Activated CD4-positive, alpha-beta T cell treated with anti-CD3 and anti-CD28 coated beads for 24 hours (primary cell): Measurements from ENCODE around the gene HLCS.
A peak's percentile ranks its signal among the peaks of the same experiment; 100 is the strongest.

Source experiments
- DNase-seq, 2 donors: peaks; one replicate each; pipeline ENCODE4 v3.0.0-alpha.2; 2020; ENCODE audit warnings: low read depth in 2 of 2

The HLCS gene

GRCh38 chr21:36915014-36915695 is 51.3 kb downstream of the HLCS start:
- no peak for DNase-seq

DNA sequence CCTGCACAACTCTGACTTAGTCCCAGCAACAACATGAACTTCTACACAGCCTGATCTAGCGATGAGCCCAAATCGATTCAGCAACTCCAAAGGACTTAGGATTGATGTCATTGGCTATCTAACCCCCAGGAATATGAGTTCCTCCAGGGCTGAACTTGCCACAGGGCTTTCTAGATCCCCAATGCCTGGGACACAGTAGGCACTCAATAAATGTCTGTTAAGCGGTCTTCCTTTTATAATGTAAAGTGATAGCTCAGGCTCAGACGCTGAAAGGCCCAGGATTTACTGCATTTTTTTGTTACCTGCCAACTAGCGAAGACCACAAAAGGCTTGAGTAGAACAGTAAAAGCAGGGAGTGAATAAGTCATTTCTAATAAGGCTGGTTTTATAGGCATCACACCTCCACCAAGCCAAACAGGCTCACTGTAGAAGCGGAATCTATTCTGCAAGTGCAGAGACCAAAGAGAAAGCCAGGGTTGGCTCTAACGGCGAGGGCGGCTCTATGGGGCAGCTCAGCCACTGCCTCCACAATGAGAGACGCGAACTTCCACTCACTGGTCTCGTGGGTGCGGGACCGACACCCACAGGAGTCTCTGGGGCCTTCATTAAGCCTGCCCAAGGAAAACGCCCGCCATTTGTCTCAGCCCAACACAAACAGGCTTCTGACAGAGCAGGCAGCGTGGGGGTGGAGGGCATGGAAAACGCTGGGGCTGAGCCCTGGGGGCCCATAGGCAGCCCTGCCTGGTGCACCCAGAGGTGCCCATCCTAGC is 52.0 kb downstream of the HLCS start:
- DNase-seq: no peak

DNA sequence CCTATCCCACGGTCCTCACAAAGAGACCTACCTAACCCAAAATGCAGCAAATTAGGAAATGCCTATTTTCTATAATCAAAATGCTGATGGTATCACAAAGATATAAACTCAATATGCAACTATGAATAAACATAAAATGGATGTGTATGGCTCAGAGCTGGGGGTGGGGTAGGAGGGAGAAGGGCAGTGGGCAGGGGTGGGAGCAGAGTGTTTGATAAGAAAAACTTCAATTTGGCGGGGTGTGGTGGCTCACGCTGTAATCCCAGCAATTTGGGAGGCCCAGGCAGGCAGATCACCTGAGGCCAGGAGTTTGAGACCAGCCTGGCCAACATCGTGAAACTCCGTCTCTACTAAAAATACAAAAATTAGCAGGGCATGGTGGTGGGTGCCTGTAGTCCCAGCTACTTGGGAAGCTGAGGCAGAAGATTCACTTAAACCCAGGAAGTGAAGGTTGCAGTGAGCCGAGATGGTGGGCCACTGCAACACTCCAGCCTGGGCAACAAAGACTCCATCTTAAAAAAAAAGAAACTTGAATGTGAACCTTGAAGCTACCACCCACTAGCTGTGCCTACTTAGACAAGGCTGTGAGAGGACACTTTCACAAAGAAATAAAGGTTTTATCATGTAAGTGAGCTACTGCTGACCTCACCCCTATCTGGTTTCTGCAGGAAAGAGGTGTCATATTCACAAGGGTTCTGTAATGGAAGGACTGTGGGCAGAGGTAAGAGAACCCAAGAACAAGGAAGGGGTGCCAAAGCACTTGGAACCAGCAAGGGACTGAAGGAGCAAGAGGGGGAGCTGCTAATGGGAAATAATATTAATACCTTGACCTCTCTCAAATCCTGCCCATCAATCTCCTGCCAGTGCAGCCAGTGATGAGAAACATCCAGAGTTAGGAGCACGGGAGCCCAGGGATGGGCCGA is 53.0 kb downstream of the HLCS start:
- no peak for DNase-seq

GRCh38 chr21:36910581-36911307 is 55.7 kb downstream of the HLCS start:
- no peak for DNase-seq

- peak in 1 of 2 donors; percentile 6 for DNase-seq
These were observed 56.4 kb downstream of the HLCS start for GRCh38 chr21:36909901-36910561.

DNA sequence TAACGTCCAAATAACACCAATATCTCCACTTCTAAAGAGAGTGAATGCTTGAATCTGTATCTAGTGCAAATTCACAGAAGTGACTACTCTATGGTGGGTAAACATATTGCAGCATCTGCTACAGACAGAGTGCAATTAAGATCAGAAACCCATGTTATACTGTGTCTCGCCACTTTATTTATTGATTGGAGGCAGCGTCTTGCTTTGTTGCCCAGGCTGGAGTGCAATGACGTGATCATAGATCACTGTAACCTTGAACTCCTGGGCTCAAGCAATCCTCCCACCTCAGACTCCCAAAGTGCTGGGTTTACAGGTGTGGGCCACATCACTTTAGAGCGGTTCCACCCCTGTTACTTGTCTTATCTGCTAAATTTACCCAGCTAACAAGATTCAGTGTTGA is 57.0 kb downstream of the HLCS start:
- DNase-seq: no peak

- DNase-seq: no peak
These were observed 58.1 kb downstream of the HLCS start for GRCh38 chr21:36908260-36908908.

GRCh38 chr21:36904093-36904666 is 62.3 kb downstream of the HLCS start:
- DNase-seq: no peak

- DNase-seq: no peak
These were observed 63.7 kb downstream of the HLCS start for GRCh38 chr21:36902793-36903192.

GRCh38 chr21:36902331-36902730 is 64.1 kb downstream of the HLCS start:
- DNase-seq: no peak

DNA sequence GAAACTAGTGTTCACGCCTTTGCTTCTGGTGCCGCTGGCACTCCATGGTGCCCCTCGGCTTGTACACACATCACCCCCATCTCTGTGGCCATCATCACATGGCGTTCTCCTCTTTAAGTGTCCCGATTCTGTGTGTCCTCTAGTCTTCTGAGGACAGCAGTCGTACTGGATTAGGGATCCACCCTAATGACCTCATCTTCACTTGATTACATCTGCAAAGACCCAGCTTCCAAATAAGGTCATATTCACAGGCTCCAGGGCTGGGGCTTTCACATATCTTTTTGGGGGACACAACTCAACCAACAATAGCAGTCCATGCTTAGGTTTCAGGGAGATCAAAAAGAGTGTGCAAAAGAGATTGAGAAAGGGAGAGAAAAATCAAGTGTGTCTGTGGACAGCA is 64.9 kb downstream of the HLCS start:
- no peak for DNase-seq

DNA sequence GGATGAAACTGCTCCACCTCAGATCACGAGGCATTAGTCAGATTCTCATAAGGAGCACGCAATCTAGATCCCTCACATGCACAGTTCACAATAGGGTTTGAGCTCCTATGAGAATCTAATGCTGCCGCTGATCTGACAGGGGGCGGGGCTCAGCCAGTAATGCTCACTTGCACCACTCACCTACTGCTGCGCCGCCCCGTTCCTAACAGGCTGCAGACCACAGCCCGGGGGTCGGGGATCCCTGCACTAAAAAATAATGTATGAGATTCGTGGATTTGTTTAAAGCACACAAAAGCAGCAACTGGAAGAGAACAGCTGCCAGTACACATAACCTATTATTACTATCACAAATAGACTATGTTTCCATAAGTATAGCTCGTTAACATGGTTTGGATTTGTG is 72.9 kb downstream of the HLCS start:
- no peak for DNase-seq

- no peak for DNase-seq
These were observed 74.3 kb downstream of the HLCS start for GRCh38 chr21:36892201-36892600.

DNA sequence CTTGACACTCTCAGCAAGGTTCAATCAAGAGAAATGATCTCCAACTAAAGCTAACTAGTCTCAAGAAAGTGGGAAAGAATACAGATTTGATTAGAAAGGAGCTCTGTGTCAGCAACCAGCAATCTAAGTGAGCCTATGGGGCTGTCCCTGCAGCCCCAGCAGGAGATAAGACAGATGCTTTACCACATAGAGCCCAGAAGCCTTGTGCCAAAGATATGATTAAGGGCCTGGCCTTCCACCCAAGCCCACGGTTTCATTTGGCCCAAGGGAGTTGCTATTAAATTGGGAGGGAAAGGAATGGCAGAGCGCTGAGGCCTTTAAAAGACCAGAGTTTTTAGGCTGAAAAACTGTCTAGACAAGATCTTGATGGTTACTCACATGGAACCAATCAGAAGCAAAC is 74.8 kb downstream of the HLCS start:
- no peak for DNase-seq

GRCh38 chr21:36891121-36891520 is 75.3 kb downstream of the HLCS start:
- DNase-seq: no peak

DNA sequence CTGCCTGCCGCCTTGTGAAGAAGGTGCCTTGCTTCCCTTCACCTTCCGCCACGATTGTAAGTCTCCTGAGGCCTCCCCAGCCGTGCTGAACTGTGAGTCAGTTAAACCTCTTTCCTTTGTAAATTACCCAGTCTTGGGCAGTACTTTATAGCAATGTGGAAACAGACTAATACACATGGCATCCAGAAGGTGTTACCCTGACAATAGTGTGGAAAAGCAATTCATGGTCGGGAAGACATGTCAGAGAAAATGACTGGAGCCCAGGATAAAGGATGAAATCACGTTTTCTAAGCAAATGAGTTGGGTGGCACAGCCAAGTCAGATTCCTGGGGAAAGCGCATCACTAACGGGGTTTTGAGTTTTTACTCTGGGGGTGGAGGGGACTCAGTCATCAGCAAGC is 76.4 kb downstream of the HLCS start:
- no peak for DNase-seq

- no peak for DNase-seq
These were observed 77.1 kb downstream of the HLCS start for GRCh38 chr21:36889401-36889800.

- DNase-seq: no peak
These were observed 78.0 kb downstream of the HLCS start for GRCh38 chr21:36888466-36888865.

DNA sequence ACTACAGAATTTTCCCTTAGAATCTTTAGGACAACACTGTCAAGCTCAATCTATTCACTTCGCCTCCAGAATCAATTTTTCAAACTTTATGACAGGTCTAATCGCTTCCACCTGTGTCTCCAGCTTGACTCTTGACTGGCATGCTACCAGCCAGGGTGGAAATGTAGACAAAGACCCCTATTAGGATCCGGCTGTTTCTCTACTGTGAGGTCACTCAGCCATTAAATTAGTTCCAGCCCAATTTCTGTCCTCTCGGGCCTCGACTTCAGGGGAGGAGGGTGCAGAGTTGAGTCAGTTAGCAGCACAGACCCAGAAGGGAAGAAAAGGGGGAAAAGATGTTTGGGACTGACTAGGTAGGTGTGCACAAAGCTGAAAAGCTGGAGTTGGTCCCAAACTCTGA is 78.5 kb downstream of the HLCS start:
- no peak for DNase-seq
